ENCODE data around the gene DUSP10. TPM values are rescaled to one million over a fixed set of nuclear protein-coding genes. Genes with fewer than 3 reads are reported as not detected.

The DUSP10 gene
- total and polyA plus RNA-seq, 2 of the 13 experiments (the other 11 are each of a cell fraction or from before 2014, with no cell fraction given), result 2.1 to 4.4 TPM

- Histone ChIP-seq H3K27me3 (ENCODE audit: control insufficient read depth in 1 of 2, insufficient read depth in 2 of 2, low read length in 2 of 2) (peaks cover 0 to 4% of the 10 kb centered on the region in 2 experiments; a peak in 1 of 5 replicates), H3K4me2 (ENCODE audit: low read depth, low read length) (no peak overlapping the region), H3K9me3 (ENCODE audit: low read length) (no peaks in the 10 kb centered on the region), H3K4me1 (ENCODE audit: insufficient read depth, low read length) (no peaks in the 10 kb centered on the region), H3K36me3 (replicated peaks in 1 of 2; ENCODE audit: control insufficient read depth in 1 of 2, insufficient read depth in 2 of 2, low read length in 2 of 2) (no peaks in the 10 kb centered on the region), H3K9ac (ENCODE audit: insufficient read depth, low read depth, low read length) (no peak overlapping the region), H3K27ac (ENCODE audit: extremely low read length, insufficient read depth, low read length) (no peak overlapping the region), H3K79me2 (ENCODE audit: insufficient read depth, low read length) (no peaks in the 10 kb centered on the region), H2AFZ (ENCODE audit: low read length) (no peak overlapping the region), H4K20me1 (ENCODE audit: insufficient read depth, low read length) (no peaks in the 10 kb centered on the region), H3K4me3 (replicated peaks in 1 of 3; ENCODE audit: insufficient read depth in 1 of 3, low read depth in 2 of 3, low read length in 3 of 3) (no peak overlapping the region)
- no TSS peak for BruUV-seq (replicated peaks)
- intact Hi-C loops (cut with micrococcal nuclease; ENCODE audit: unreplicated experiment), result no loop called here
- DNase-seq (ENCODE audit: low spot score), result no peak
- ChIA-PET POLR2A (no interaction called here), CTCF (ENCODE audit: low intra/inter-chr PET ratio, low total read pairs) (no interaction called here)
- no peak for ATAC-seq
- in situ Hi-C loops (cut with HindIII; ENCODE audit: extremely low pct_ligation_motif_present, low pct_unique_long_range_greater_than_20kb), result no loop called here
- no peak for FAIRE-seq
- WGBS (ENCODE audit: low lambda C conversion rate), result 2% methylated on average over 8 of the region's 8 CpGs
- no peak for TF ChIP-seq NFKB2 (CRISPR knock-in tag; IDR thresholded peaks at IDR 0.05; ENCODE audit: borderline replicate concordance)
- no peak for TF ChIP-seq ZNF770 (CRISPR knock-in tag; IDR thresholded peaks at IDR 0.05)
- no peak for TF ChIP-seq ZNF703 (CRISPR knock-in tag; IDR thresholded peaks at IDR 0.05; ENCODE audit: borderline replicate concordance)
- TF ChIP-seq SIN3B (IDR thresholded peaks at IDR 0.05; ENCODE audit: low read length), result no peak
- TF ChIP-seq RBM22 (optimal IDR thresholded peaks at IDR 0.05; ENCODE audit: low read length), result no peak
- TF ChIP-seq, protein P1, sequence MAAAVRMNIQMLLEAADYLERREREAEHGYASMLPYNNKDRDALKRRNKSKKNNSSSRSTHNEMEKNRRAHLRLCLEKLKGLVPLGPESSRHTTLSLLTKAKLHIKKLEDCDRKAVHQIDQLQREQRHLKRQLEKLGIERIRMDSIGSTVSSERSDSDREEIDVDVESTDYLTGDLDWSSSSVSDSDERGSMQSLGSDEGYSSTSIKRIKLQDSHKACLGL (CRISPR knock-in tag; IDR thresholded peaks at IDR 0.05), result no peak
- TF ChIP-seq DMTF1 (CRISPR knock-in tag; IDR thresholded peaks at IDR 0.05), result no peak
- TF ChIP-seq GLI4 (CRISPR knock-in tag; IDR thresholded peaks at IDR 0.05; ENCODE audit: borderline replicate concordance), result no peak
- TF ChIP-seq STAT6 (CRISPR knock-in tag; IDR thresholded peaks at IDR 0.05; ENCODE audit: borderline replicate concordance), result no peak
- TF ChIP-seq ZFX (CRISPR knock-in tag; IDR thresholded peaks at IDR 0.05; ENCODE audit: low read depth), result no peak
- no peak for TF ChIP-seq MIXL1 (CRISPR knock-in tag; IDR thresholded peaks at IDR 0.05)
- TF ChIP-seq ZNF616 (CRISPR knock-in tag; IDR thresholded peaks at IDR 0.05; ENCODE audit: low read depth), result no peak
- TF ChIP-seq TSC22D2 (CRISPR knock-in tag; IDR thresholded peaks at IDR 0.05; ENCODE audit: borderline replicate concordance), result no peak
- no peak for TF ChIP-seq ZFP37 (CRISPR knock-in tag; IDR thresholded peaks at IDR 0.05; ENCODE audit: borderline replicate concordance)
- no peak for TF ChIP-seq HDAC2 (CRISPR knock-in tag; IDR thresholded peaks at IDR 0.05)
- no peak for TF ChIP-seq NCOA2 (CRISPR knock-in tag; IDR thresholded peaks at IDR 0.05)
- TF ChIP-seq ZNF577 (CRISPR knock-in tag; IDR thresholded peaks at IDR 0.05; ENCODE audit: borderline replicate concordance, low read depth), result no peak
- no peak for TF ChIP-seq ZNF605 (CRISPR knock-in tag; IDR thresholded peaks at IDR 0.05)
These were observed 36.8 kb upstream of the DUSP10 start for GRCh38 chr1:221778535-221779142.
